Retinal pigment epithelial cell (primary cell): ENCODE results near the gene POLA2.

Source experiments
- DNase-seq: peaks from one replicate; pipeline ENCODE4 v3.0.0-alpha.2; 2010; ENCODE audit warnings: low read depth
- H3K4me3 ChIP-seq: 2 replicates; pipeline ENCODE4 v1.5.1; 2011; ENCODE audit warnings: mild to moderate bottlenecking, low read length, control low read depth, moderate library complexity
- CTCF ChIP-seq: conservative IDR thresholded peaks from 2 replicates; pipeline ENCODE4 v1.5.1; 2011; ENCODE audit warnings: low read depth, low read length, control low read depth, inconsistent platforms

POLA2 gene

GRCh38 chr11:65287601-65288000 is 25.8 kb downstream of the POLA2 start:
- TF ChIP-seq CTCF, result no peak
- no peak overlapping the region for H3K4me3 ChIP-seq
- DNase-seq, result no peak

GRCh38 chr11:65288706-65289536 is 27.2 kb downstream of the POLA2 start:
- H3K4me3 ChIP-seq, result no peak overlapping the region
- TF ChIP-seq CTCF, result no peak
- DNase-seq, result no peak

GRCh38 chr11:65290448-65291165 is 28.8 kb downstream of the POLA2 start:
- no peak for TF ChIP-seq CTCF
- no peak overlapping the region for H3K4me3 ChIP-seq
- DNase-seq, result no peak

- no peak overlapping the region for H3K4me3 ChIP-seq
- no peak for TF ChIP-seq CTCF
- DNase-seq, result peak; percentile 85
These were observed 29.9 kb downstream of the POLA2 start for GRCh38 chr11:65291613-65292012.

GRCh38 chr11:65292890-65293289 is 31.1 kb downstream of the POLA2 start:
- TF ChIP-seq CTCF, result no peak
- no peak overlapping the region for H3K4me3 ChIP-seq
- DNase-seq, result no peak

GRCh38 chr11:65293909-65294381 is 32.2 kb downstream of the POLA2 start:
- DNase-seq, result no peak
- no peak overlapping the region for H3K4me3 ChIP-seq
- TF ChIP-seq CTCF, result no peak
